NCI-H1417 (cell line): ENCODE measurements around the gene STAC3.

Experiments used
- DNase-seq, 3 experiments: peaks; one replicate each; lab custom pipeline; 2025; lab: John Stamatoyannopoulos, UW

STAC3 gene

GRCh38 chr12:57223191-57224165 lies 27.5 kb downstream of the STAC3 start:
- no peak for DNase-seq

GRCh38 chr12:57222286-57223190 lies 28.4 kb downstream of the STAC3 start:
- DNase-seq = peak in 2 of 3 experiments; percentile 22 to 50

- peak in 1 of 3 experiments; percentile 22 for DNase-seq
Measured at GRCh38 chr12:57221169-57221917, 29.6 kb downstream of the STAC3 start.

GRCh38 chr12:57220770-57221168 lies 30.2 kb downstream of the STAC3 start:
- no peak for DNase-seq

- DNase-seq = peak in 2 of 3 experiments; percentile 30 to 58
Measured at GRCh38 chr12:57219993-57220754, 30.8 kb downstream of the STAC3 start.

DNA sequence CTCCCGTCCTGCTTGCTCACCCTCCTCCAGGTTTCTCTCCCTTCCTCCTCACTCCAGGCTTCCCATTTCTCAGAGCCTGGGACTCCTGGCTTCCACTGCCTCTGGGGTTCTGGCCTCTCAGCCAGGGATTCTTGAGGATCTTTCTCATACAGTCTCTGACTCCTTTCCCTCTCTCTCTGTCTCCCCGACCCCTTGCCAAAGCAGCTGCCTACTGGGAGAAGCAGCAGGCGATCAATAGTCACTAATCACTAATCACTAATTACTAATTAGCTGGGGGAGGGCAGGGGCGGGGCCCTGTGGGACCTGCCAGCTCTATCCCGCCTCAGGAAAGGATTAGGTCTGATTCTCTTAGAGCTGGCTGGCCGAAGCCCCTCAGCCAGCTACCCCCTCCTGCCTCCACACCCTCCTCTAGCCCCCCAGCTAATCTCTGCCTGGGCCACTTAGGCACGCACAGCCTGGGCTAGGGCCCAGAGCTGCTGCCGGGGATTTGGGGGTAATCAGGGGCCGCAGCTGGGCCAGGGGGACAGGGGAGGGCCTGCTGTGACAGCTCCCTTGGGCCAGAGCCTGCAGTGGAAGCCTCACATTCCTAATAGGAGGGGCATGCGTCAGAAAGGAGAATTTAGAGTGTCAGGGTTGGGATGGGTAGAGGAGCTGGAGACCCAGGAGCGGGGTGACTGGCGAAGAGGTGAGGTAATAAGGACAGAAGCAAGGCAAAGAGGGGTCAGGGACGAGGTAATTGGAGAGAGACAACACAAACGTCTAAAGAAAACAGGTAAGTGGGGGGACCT lies 31.6 kb downstream of the STAC3 start:
- DNase-seq = no peak

- DNase-seq = no peak
Measured at GRCh38 chr12:57218030-57218853, 32.7 kb downstream of the STAC3 start.

GRCh38 chr12:57216921-57217879 lies 33.8 kb downstream of the STAC3 start:
- peak in 2 of 3 experiments; percentile 64 to 65 for DNase-seq

DNA sequence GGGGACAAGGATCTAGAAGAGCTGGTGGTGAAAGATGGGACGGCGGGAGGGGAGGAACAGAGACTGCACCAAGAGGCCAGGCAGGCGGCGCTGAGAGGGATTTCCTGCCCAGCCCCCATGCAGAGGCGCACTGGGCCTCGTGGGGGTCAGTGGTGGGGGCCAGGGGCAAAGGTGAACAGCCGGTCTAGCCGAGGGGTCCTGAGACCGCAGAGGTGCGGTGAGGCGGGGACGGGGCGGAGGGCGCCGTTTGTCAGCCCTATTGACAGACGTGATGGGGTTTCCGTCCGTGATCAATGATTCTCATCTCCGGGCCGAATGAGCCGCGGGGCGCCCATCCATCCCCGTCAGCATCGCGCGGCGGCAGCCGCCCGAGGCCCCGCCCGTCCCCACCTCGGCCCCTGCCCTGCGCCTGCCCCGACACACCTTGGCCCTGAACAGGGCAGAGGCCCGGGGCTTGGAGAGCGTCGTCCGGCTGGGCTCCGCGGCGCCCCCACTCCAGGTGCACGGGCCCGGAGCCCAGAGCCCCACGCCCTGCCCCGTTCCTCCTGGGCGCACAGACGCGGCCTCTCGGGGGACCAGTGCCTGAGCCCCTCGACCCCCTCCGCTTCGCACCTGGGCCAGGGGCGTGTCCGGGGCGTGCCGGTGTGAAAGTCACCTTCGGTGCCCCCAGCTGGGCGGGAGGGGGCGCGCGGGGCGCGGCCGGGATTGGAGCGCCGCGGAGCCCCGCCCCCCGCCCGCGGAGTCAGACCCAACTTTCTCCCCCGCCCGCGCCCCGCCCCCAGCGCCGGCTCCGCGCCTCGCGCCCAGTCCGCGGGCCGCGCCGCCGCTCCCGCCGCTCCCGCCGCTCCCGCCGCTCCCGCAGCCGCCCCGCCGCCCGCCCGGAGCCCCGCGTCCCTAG lies 34.7 kb downstream of the STAC3 start, which contains the start of gene NXPH4:
NXPH4 (plus strand) TSS at position 781 of the 898 bp plus-strand sequence. CDS start 176 bp downstream, outside the sequence.
- peak; percentile 22 to 73 (median 58) for DNase-seq

DNA sequence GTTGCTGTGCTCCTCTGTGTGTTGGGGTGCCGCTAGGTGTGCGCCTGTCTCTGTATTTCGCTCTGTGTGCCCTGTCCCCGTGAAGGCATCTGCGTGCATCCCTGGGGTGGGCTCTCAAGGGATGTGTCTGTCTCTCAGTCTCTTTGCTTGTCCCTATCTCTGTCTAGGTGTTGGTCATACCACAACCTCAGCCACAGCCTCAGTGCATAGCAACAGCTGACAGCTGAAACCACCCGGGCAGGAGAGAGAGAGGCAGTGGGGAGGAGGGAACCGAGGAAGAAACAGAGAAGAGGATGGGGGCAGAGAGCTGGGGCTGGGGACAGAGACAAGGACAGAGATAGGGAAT lies 35.3 kb downstream of the STAC3 start:
- DNase-seq = peak in 2 of 3 experiments; percentile 48 to 49

DNA sequence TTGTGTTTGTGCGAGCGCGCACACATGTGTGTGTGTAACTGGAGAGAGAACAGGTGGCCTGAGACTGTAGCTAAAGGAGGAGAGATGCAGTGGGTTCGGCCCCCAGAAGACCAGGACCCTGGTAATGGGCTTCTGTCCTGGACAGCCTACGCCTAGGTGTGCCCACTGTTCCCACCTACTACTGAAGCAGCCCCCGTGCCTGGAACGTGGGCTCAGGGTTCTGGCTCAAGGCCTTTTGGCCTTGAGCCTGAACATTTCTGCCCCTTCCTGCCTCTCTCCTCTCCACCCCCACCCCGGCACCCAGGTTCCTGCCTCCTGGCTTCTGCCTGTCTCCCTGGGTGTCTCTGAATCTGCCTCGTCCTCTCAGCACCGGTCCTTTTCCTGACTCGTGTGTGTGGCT lies 35.9 kb downstream of the STAC3 start:
- no peak for DNase-seq

DNA sequence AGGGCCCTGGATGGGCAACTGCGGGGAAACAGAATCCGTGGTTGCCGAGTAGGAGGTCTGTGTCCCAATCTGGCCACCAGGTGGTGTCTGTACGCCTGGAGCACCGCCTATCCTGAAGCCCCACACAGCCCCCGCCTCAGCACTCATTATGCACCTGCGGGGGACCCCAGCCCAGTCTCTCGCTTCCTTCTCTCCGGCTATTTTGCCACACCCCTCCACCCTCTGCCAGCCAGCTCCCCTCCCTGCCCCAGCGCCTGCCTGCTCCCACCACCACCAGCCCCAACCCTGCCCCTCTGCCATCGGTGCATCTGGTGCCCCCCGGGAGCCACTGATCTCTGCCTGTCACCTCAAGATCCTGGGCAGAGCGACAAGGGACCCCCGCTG lies 36.6 kb downstream of the STAC3 start:
- DNase-seq = peak; percentile 74 to 86 (median 75)

GRCh38 chr12:57213763-57214397 lies 37.1 kb downstream of the STAC3 start:
- peak in 1 of 3 experiments; percentile 61 for DNase-seq

GRCh38 chr12:57213058-57213715 lies 37.8 kb downstream of the STAC3 start:
- peak; percentile 81 to 91 (median 90) for DNase-seq

DNA sequence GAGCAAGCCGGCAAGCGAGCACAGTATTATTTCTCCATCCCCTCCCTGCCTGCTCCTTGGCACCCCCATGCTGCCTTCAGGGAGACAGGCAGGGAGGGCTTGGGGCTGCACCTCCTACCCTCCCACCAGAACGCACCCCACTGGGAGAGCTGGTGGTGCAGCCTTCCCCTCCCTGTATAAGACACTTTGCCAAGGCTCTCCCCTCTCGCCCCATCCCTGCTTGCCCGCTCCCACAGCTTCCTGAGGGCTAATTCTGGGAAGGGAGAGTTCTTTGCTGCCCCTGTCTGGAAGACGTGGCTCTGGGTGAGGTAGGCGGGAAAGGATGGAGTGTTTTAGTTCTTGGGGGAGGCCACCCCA lies 38.3 kb downstream of the STAC3 start:
- no peak for DNase-seq
